Measurements from ENCODE around the gene AGRP. TPM values are rescaled to one million over a fixed set of nuclear protein-coding genes. Genes with fewer than 3 reads are reported as not detected.
A peak's percentile ranks its signal among the peaks of the same experiment; 100 is the strongest.

AGRP gene
- total and polyA plus RNA-seq, 2 donors from 2014 or later = 2.7 TPM; not detected in 1

- no peak overlapping the region for H3K4me3 ChIP-seq (ENCODE audit: low read length in 3 of 3)
- H3K9ac ChIP-seq (ENCODE audit: low read length in 3 of 3) = peak overlapping the region in 1 of 3 donors; percentile 60
- DNase-seq = no peak
- H3K4me1 ChIP-seq (ENCODE audit: control insufficient read depth in 2 of 3, insufficient read depth in 2 of 3, low read depth in 1 of 3, low read length in 3 of 3) = peaks cover 0 to 77% (median 75%) of the 10 kb centered on the region in 3 donors
- H3K36me3 ChIP-seq (ENCODE audit: control insufficient read depth in 2 of 3, insufficient read depth in 3 of 3, low read length in 3 of 3) = no peaks in the 10 kb centered on the region
- intact Hi-C loops (cut with DNase I) = no loop called here
- no peak for TF ChIP-seq CTCF (IDR thresholded peaks at IDR 0.05; ENCODE audit: borderline replicate concordance, extremely low read depth, insufficient read depth)
- FAIRE-seq = no peak
- H3K9me3 ChIP-seq (ENCODE audit: control insufficient read depth in 2 of 3, insufficient read depth in 1 of 3, low read length in 3 of 3) = no peaks in the 10 kb centered on the region
- H3K27ac ChIP-seq (ENCODE audit: low read depth in 2 of 2, low read length in 2 of 2) = peak overlapping the region in 1 of 2 donors; percentile 79
- H3K27me3 ChIP-seq (ENCODE audit: control insufficient read depth, insufficient read depth, low read length) = no peaks in the 10 kb centered on the region
Measured at GRCh38 chr16:67460961-67461360, 22.4 kb downstream of the AGRP start.

- Histone ChIP-seq H3K9ac (ENCODE audit: low read length in 3 of 3) (peak overlapping the region in 1 of 3 donors; percentile 60), H3K4me1 (ENCODE audit: control insufficient read depth in 2 of 3, insufficient read depth in 2 of 3, low read depth in 1 of 3, low read length in 3 of 3) (peaks cover 0 to 69% (median 68%) of the 10 kb centered on the region in 3 donors), H3K4me3 (ENCODE audit: low read length in 3 of 3) (no peak overlapping the region), H3K27ac (ENCODE audit: low read depth in 2 of 2, low read length in 2 of 2) (peak overlapping the region; percentile 79 to 91), H3K9me3 (ENCODE audit: control insufficient read depth in 2 of 3, insufficient read depth in 1 of 3, low read length in 3 of 3) (no peaks in the 10 kb centered on the region), H3K27me3 (ENCODE audit: control insufficient read depth, insufficient read depth, low read length) (no peaks in the 10 kb centered on the region), H3K36me3 (ENCODE audit: control insufficient read depth in 2 of 3, insufficient read depth in 3 of 3, low read length in 3 of 3) (no peaks in the 10 kb centered on the region)
- FAIRE-seq (no peak), DNase-seq (no peak)
- intact Hi-C loops (cut with DNase I) = no loop called here
- no peak for TF ChIP-seq CTCF (IDR thresholded peaks at IDR 0.05; ENCODE audit: borderline replicate concordance, extremely low read depth, insufficient read depth)
Measured at GRCh38 chr16:67460168-67460567, 23.2 kb downstream of the AGRP start.

- no peaks in the 10 kb centered on the region for H3K36me3 ChIP-seq (ENCODE audit: control insufficient read depth in 2 of 3, insufficient read depth in 3 of 3, low read length in 3 of 3)
- peak overlapping the region; percentile 79 to 91 for H3K27ac ChIP-seq (ENCODE audit: low read depth in 2 of 2, low read length in 2 of 2)
- H3K9me3 ChIP-seq (ENCODE audit: control insufficient read depth in 2 of 3, insufficient read depth in 1 of 3, low read length in 3 of 3) = no peaks in the 10 kb centered on the region
- H3K4me1 ChIP-seq (ENCODE audit: control insufficient read depth in 2 of 3, insufficient read depth in 2 of 3, low read depth in 1 of 3, low read length in 3 of 3) = peaks cover 0 to 68% (median 67%) of the 10 kb centered on the region in 3 donors
- peak overlapping the region in 1 of 3 donors; percentile 60 for H3K9ac ChIP-seq (ENCODE audit: low read length in 3 of 3)
- H3K4me3 ChIP-seq (ENCODE audit: low read length in 3 of 3) = no peak overlapping the region
- intact Hi-C loops (cut with DNase I) = no loop called here
- H3K27me3 ChIP-seq (ENCODE audit: control insufficient read depth, insufficient read depth, low read length) = no peaks in the 10 kb centered on the region
- TF ChIP-seq CTCF (IDR thresholded peaks at IDR 0.05; ENCODE audit: borderline replicate concordance, extremely low read depth, insufficient read depth) = no peak
- FAIRE-seq (no peak), DNase-seq (no peak)
Measured at GRCh38 chr16:67459861-67460150, 23.5 kb downstream of the AGRP start.
